GM12891 (cell line): Measurements from ENCODE around the gene NF1.

Experiments
- DNase-seq: peaks from one replicate; pipeline ENCODE4 v3.0.0; 2011; ENCODE audit warnings: low spot score; ENCODE audit not compliant: insufficient read length
- FAIRE-seq: peaks from 2 replicates; lab custom pipeline; 2011; peaks lifted over from hg19 to GRCh38; lab: Jason Lieb, UNC
- PAX5 ChIP-seq: IDR thresholded peaks from 2 replicates; pipeline ENCODE4 v1.6.1; 2011; ENCODE audit warnings: low read length, moderate library complexity, mild to moderate bottlenecking; ENCODE audit not compliant: insufficient read depth, severe bottlenecking
- POLR2A ChIP-seq: IDR thresholded peaks from 2 replicates; pipeline ENCODE4 v1.6.1; 2011; ENCODE audit warnings: low read depth, low read length, control low read depth
- POLR2AphosphoS5 ChIP-seq: IDR thresholded peaks from 2 replicates; pipeline ENCODE4 v1.6.1; 2011; ENCODE audit warnings: low read depth, low read length, control low read depth
- POU2F2 ChIP-seq: IDR thresholded peaks from 2 replicates; pipeline ENCODE4 v1.6.1; 2011; ENCODE audit warnings: low read depth, mild to moderate bottlenecking, control low read depth, low read length, moderate library complexity
- SPI1 ChIP-seq: IDR thresholded peaks from 2 replicates; pipeline ENCODE4 v1.6.1; 2011; ENCODE audit warnings: low read depth, low read length, control low read depth
- TAF1 ChIP-seq: IDR thresholded peaks from 2 replicates; pipeline ENCODE4 v1.6.1; 2011; ENCODE audit warnings: low read depth, low read length, control low read depth

NF1 gene

DNA sequence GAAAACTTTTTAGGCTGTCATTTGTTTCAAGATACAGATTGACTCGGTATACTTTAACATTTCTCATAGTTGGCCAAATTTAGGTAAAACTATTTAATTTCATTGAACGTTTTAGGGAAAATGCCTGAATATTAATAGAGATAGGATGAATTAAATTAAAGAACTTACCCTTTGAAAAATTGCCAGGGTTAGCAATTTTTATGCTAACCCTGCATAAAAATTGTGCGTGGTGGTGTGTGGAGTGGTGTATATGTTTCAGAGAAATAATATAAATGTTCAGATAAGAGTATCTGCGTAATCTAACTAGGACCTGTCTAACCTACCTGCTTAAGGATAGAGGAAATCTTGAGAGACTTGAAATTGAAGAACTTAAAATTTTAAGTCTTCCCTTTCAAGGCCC lies 21.4 kb downstream of the NF1 start:
- FAIRE-seq (no peak), DNase-seq (no peak)
- no peak for TF ChIP-seq POU2F2
- no peak for TF ChIP-seq POLR2AphosphoS5
- no peak for TF ChIP-seq TAF1
- TF ChIP-seq SPI1, result no peak

DNA sequence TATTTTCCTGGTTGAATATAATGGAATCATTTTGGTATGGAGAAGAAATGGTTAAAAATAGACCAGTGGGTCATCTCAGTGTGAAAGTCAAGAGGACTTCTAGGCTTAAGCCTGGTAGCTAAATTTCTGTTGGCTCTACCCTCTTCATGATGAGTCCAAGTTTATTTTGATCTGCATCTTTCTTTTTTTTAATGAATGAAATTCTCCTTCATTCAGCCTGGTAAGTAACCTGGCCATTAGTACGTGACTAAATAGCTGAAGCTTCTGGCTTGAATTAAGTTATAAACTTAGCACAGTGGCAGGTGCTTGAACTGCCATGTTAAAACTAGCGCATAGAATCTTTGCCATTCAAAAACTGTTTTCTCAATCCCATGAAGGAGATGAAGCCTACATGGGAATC lies 28.0 kb downstream of the NF1 start:
- FAIRE-seq (no peak), DNase-seq (no peak)
- TF ChIP-seq SPI1 (no peak), TAF1 (no peak)

DNA sequence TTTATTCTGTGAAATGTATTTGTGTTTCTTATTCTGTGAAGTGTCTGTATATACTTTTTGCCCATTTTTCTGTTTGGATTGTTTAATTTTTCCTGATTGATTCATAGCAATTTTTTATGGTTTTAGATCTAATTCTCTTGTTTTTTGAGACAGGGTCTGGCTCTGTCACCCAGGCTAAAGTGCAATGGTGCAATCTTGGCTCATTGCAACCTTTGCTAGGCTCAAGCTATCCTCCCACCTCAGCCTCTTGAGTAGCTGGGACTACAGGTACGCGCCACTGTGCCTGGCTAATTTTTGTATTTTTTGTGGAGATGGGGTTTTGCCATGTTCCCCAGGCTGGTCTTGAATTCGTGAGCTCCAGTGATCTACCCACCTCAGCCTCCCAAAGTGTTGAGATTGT lies 31.5 kb downstream of the NF1 start:
- DNase-seq, result no peak
- TF ChIP-seq POLR2AphosphoS5, result no peak
- TF ChIP-seq POU2F2, result no peak
- no peak for FAIRE-seq

DNA sequence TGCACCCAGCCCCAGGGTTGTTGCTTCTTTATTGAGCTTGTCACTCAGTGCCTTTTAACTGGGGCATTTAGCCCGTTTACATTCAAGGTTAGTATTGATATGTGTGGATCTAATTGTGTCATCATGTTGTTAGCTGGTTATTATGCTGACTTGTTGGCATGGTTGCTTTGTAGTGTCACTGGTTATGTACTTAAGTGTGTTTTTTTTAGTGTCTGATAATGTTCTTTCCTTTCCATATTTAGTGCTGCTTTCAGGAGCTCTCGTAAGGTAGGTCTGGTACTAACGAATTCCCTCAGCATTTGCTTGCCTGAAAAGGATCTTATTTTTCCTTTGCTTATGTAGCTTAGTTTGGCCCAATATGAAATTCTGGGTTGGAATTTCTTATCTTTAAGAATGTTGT lies 33.5 kb downstream of the NF1 start:
- TF ChIP-seq SPI1 (no peak), POU2F2 (no peak), TAF1 (no peak), PAX5 (no peak), POLR2A (no peak), POLR2AphosphoS5 (no peak)
- DNase-seq (no peak), FAIRE-seq (no peak)

DNA sequence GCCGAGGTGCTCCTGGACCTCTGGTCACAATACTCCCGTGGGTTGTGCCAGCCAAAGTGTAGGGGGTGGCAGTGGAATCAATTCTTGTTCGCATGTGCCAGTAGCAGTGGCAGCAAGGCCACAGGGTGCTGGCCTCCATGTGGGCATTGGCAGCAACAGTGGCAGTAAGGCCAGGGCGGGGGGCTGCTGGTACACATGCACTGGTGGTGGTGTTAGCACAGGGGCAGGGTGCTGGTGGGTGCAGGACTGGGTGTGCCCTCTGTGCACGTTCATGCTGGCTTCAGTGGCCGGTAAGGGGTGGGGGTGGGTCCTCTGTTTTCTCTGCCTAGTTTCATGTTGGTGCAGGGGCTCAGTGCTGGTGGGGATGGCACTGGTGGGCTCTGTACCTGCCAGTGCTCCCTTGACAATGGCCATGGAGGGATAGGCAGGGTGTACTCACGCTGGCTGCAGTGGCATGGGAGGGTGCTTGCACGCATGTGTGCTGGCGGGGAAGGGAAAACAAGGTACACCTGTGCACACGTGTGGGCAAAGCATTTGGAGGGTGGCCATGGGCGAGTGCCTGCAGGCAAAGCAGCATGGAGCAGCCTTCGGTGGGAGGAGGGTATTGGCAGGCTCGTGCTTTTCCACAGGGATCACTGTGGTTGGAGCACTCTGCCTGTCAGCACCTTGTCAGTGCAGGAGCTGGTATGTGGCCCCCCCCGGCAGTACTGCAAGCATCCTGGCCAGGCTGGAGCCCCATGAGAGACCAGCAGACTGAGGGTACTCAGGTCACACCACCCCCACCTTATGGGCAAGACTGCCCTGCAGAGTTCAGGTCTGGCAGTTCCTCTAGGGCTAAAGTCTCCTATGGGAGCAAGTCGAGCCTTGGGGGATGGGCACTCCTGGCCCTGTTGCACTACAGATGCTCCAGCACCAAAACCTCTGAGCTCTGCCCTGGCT lies 35.8 kb downstream of the NF1 start:
- TF ChIP-seq POLR2AphosphoS5 (no peak), SPI1 (no peak), POLR2A (no peak), TAF1 (no peak), PAX5 (no peak), POU2F2 (no peak)
- FAIRE-seq (no peak), DNase-seq (no peak)

DNA sequence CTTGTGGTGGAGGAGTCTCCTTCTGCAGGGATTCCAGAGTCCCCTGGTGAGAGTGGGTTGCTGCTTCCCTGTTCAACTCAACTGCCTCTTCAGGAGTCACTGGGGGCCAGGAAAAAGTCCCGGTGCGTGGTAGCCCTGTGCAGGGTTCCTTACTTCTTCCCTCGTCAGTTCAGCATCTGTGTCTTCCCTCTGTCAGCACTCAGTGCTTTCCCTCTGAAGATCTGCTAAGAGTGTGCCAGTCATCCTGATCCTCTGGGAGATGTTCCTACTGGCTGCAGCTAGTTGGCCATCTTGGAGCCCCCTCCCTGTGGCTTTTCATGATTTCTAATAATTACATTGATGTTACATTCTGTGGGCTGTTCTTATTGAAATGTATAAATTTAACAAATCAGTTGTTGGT lies 36.5 kb downstream of the NF1 start:
- TF ChIP-seq PAX5 (no peak), POLR2A (no peak), POLR2AphosphoS5 (no peak), SPI1 (no peak), TAF1 (no peak), POU2F2 (no peak)
- no peak for FAIRE-seq
- no peak for DNase-seq

DNA sequence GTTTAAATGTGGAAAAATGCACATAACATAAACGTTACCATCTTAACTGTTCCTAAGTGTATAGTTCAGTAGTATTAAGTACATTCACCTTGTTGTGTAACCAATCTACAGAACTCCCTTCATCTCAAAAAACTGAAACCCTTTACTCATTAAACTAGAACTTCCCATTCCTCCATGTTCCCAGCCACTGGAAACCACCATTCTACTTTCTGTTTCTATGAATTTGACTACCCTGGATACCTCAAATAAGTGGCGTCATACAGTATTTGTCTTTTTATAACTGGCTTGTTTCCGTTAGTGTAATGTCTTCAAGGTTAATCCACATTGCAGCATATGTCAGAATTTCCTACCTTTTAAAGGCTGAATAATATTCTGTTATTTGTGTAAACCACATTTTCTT lies 38.2 kb downstream of the NF1 start:
- DNase-seq (no peak), FAIRE-seq (peak; percentile 20)
- TF ChIP-seq TAF1 (no peak), POLR2A (no peak), POLR2AphosphoS5 (no peak), SPI1 (no peak), PAX5 (no peak), POU2F2 (no peak)

DNA sequence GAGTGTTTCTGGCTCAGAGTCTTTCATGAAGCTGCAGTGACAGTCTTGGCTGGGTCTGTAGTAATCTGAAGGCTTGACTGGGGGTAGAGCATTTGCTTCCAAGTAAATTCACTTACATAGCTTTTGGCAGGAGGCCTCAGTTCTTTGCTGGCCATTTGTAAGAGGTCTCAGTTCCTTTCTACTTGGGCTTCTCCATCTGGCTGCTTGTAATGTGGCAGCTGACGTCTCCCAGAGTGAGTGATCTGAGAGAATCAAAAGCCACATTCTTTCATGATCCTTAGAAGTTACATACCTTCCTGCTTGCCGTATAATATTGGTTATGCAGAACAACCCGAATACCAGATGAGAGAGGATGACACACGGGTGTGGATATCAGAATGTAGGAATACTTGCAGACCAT lies 39.8 kb downstream of the NF1 start:
- DNase-seq (no peak), FAIRE-seq (peak; percentile 5)
- TF ChIP-seq SPI1 (0 out of 2 replicates have a peak, but pooled peaks have one; percentile 25), POLR2AphosphoS5 (no peak)

DNA sequence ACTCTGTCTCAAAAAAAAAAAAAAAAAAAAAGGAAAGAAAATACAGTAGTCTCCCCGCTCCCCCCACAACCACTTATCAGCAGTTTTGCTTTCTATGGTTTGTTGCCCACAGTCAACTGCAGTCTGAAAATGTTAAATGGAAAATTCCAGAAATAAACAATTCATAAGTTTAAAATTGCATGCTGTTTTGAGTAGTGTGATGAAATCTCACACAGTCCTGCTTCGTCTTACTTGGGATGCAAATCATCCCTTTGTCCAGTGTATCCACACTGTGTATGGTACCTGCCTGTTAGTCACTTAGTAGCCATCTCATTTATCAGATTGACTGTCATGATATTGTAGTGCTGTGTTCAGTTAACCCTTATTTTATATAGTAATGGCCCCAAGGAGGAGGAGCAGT lies 41.5 kb downstream of the NF1 start:
- DNase-seq, result no peak
- FAIRE-seq, result no peak
- TF ChIP-seq TAF1 (no peak), PAX5 (no peak), POLR2A (no peak), SPI1 (no peak), POLR2AphosphoS5 (no peak), POU2F2 (no peak)

DNA sequence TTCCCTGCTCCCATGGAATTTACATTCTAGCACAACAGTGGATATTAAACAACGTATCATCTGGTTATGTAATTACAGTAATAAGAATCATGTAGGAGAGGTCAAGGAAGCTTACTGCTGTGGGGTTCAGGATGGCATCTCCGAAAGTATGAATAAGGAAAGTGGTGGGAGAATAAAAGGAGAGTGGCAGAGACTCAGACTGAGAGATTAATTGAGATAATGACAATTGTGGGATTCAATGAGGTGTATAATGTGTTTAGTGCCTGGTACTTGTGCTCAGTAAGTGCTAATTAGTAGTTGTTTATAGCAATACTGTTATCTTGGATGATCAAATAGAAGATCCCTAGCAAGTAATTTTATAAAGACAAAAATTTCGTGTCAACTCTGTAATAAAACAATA lies 45.3 kb downstream of the NF1 start:
- no peak for TF ChIP-seq POLR2AphosphoS5
- TF ChIP-seq TAF1, result no peak
- no peak for TF ChIP-seq SPI1
- TF ChIP-seq PAX5, result no peak
- no peak for TF ChIP-seq POU2F2
- TF ChIP-seq POLR2A, result no peak
- FAIRE-seq (no peak), DNase-seq (no peak)
